D721Med (cell line): ENCODE measurements around the gene NGRN.

Experiments
- DNase-seq: peaks from one replicate; pipeline ENCODE4 v3.0.0; 2011; ENCODE audit warnings: low spot score; ENCODE audit not compliant: insufficient read length
- FAIRE-seq: peaks from 2 replicates; lab custom pipeline; 2011; peaks lifted over from hg19 to GRCh38; lab: Jason Lieb, UNC
- TF ChIP-seq, protein P1 (sequence below): IDR thresholded peaks from 2 replicates; pipeline ENCODE4 v1.5.1; 2012; ENCODE audit warnings: mild to moderate bottlenecking, control low read depth; ENCODE audit not compliant: insufficient read depth; ENCODE audit errors: missing control alignments

The NGRN gene

DNA sequence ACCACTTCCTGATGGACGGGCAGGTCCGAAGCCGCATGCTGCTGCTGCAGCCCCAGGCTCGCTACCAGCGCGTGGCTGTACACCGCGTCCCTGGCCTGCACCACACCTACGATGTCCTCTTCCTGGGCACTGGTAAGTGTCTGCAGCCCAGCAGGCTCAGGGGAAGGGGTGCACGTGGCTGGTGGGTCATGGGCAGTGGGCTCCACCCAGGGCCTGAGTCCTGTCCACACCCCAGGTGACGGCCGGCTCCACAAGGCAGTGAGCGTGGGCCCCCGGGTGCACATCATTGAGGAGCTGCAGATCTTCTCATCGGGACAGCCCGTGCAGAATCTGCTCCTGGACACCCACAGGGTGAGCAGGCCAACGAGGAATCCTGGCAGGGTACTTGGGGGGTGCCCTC, 40.4 kb upstream of the NGRN start:
- TF ChIP-seq, protein P1, sequence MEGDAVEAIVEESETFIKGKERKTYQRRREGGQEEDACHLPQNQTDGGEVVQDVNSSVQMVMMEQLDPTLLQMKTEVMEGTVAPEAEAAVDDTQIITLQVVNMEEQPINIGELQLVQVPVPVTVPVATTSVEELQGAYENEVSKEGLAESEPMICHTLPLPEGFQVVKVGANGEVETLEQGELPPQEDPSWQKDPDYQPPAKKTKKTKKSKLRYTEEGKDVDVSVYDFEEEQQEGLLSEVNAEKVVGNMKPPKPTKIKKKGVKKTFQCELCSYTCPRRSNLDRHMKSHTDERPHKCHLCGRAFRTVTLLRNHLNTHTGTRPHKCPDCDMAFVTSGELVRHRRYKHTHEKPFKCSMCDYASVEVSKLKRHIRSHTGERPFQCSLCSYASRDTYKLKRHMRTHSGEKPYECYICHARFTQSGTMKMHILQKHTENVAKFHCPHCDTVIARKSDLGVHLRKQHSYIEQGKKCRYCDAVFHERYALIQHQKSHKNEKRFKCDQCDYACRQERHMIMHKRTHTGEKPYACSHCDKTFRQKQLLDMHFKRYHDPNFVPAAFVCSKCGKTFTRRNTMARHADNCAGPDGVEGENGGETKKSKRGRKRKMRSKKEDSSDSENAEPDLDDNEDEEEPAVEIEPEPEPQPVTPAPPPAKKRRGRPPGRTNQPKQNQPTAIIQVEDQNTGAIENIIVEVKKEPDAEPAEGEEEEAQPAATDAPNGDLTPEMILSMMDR, result no peak
- DNase-seq (no peak), FAIRE-seq (no peak)

DNA sequence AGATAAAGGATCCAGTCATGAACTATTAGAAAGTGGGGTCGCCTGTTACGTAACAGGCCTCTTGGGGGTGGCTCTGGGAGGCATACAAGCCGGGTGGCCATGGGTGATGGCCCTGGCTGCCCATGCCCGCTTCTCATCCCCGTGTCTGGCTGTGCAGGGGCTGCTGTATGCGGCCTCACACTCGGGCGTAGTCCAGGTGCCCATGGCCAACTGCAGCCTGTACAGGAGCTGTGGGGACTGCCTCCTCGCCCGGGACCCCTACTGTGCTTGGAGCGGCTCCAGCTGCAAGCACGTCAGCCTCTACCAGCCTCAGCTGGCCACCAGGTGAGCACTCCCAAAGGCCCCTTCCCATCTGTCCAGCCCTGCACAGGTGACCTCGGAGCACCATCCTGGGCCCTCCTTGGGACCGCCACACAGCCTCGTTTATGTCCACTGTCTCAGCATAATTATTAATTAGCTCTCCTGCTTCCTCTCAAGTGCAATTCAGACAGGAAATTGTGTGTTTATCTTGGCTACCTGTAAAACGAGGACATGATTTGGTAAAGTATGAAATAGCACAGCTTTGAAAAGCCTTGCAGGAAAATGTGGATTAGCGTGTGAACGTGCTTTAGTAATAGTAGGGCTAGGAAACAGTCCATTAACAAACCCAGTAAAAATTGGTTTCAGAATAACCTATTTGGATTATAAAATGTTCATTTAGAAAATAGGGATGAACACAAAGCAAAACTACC, 39.8 kb upstream of the NGRN start:
- TF ChIP-seq, protein P1, result no peak
- DNase-seq (no peak), FAIRE-seq (no peak)

DNA sequence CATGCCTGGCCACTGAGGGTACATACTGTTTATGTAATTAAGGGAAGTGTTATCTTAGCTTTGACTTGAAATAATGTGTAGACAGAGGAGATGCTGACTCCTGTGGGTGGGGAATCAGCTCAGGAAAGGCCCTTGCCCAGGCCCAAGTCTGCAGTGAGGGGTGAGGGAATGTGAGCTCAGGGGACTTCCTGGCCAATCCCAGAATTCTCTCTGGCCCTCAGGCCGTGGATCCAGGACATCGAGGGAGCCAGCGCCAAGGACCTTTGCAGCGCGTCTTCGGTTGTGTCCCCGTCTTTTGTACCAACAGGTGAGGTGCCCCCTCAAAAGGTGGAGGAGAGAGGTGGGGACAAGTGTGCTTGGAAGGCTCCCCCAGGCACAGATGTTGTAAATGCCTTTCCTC, 38.1 kb upstream of the NGRN start:
- TF ChIP-seq, protein P1, result no peak
- DNase-seq (no peak), FAIRE-seq (no peak)

DNA sequence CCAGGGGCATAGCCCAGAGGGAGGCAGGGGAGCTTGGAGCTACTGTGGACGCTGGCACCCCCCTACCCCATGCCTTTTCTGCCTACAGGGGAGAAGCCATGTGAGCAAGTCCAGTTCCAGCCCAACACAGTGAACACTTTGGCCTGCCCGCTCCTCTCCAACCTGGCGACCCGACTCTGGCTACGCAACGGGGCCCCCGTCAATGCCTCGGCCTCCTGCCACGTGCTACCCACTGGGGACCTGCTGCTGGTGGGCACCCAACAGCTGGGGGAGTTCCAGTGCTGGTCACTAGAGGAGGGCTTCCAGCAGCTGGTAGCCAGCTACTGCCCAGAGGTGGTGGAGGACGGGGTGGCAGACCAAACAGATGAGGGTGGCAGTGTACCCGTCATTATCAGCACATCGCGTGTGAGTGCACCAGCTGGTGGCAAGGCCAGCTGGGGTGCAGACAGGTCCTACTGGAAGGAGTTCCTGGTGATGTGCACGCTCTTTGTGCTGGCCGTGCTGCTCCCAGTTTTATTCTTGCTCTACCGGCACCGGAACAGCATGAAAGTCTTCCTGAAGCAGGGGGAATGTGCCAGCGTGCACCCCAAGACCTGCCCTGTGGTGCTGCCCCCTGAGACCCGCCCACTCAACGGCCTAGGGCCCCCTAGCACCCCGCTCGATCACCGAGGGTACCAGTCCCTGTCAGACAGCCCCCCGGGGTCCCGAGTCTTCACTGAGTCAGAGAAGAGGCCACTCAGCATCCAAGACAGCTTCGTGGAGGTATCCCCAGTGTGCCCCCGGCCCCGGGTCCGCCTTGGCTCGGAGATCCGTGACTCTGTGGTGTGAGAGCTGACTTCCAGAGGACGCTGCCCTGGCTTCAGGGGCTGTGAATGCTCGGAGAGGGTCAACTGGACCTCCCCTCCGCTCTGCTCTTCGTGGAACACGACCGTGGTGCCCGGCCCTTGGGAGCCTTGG, 37.4 kb upstream of the NGRN start:
- FAIRE-seq (no peak), DNase-seq (no peak)
- TF ChIP-seq, protein P1, result no peak

DNA sequence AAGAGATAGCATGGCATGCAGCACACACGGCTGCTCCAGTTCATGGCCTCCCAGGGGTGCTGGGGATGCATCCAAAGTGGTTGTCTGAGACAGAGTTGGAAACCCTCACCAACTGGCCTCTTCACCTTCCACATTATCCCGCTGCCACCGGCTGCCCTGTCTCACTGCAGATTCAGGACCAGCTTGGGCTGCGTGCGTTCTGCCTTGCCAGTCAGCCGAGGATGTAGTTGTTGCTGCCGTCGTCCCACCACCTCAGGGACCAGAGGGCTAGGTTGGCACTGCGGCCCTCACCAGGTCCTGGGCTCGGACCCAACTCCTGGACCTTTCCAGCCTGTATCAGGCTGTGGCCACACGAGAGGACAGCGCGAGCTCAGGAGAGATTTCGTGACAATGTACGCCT, 36.5 kb upstream of the NGRN start:
- TF ChIP-seq, protein P1, result no peak
- FAIRE-seq (no peak), DNase-seq (no peak)

DNA sequence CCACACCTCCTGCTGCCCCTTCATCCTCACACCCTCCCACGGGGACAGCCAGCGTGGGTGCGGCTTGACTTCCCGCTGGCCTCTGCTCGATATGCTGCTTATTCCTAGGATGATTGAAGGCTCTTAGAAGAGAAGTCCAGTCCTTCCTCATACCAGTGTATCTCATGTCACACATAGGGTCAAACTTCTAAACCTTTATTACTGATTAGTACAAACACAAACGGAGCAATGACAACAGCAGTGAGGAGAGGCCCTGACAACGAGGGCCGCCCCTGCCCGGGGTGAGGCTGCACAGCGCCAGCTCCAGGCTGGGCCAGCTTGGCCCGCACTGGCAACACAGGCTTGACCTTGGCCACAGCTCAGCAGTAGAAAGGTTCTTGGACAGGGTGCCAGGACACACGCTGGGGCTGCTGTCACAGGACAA, 35.4 kb upstream of the NGRN start:
- DNase-seq, result no peak
- FAIRE-seq, result no peak
- TF ChIP-seq, protein P1, result no peak
